HEK293 (cell line): Measurements from ENCODE around the gene RNU7-1.

Experiments
- CTCF ChIA-PET: fragments of 350-600 bp; formaldehyde crosslinking; extraction: SDS; loops from one replicate; lab custom pipeline; 2021; ENCODE audit warnings: antibody characterized with exemption; lab: Yijun Ruan, JAX
- POLR2A ChIA-PET: fragments of 300-600 bp; formaldehyde crosslinking; extraction: SDS; loops from one replicate; lab custom pipeline; 2020; ENCODE audit warnings: antibody characterized with exemption, inconsistent platforms; lab: Yijun Ruan, JAX
- H3K27ac ChIP-seq: fragments of 200-500 bp; sonication (Bioruptor generic); 2 replicates; pipeline ENCODE4 v1.5.1; 2014; ENCODE audit warnings: low read depth, low read length, control low read depth, inconsistent platforms; ENCODE audit errors: extremely low read depth
- H3K36me3 ChIP-seq, 2 experiments: fragments of 200-500 bp in 1 of 2; sonication (Bioruptor generic) in 1 of 2; 1 replicate in 1 of 2; 2 replicates in 1 of 2; pipeline ENCODE4 v1.5.1; 2014 to 2017; ENCODE audit warnings: inconsistent platforms in 2 of 2, low read length in 2 of 2; ENCODE audit not compliant: control insufficient read depth in 2 of 2, insufficient read depth in 1 of 2
- H3K4me1 ChIP-seq: fragments of 200-500 bp; sonication (Bioruptor generic); 2 replicates; pipeline ENCODE4 v1.5.1; 2014; ENCODE audit warnings: mild to moderate bottlenecking, low read length, inconsistent platforms; ENCODE audit not compliant: control insufficient read depth, insufficient read depth
- H3K4me3 ChIP-seq: 2 replicates; pipeline ENCODE4 v1.5.1; 2011; ENCODE audit warnings: low read depth, mild to moderate bottlenecking, control low read depth, low read length, moderate library complexity
- H3K9me3 ChIP-seq: fragments of 200-500 bp; sonication (Bioruptor generic); 2 replicates; pipeline ENCODE4 v1.5.1; 2014; ENCODE audit warnings: low read depth, low read length, inconsistent platforms; ENCODE audit not compliant: control insufficient read depth, insufficient read depth
- KLF10 ChIP-seq: fragments of 450-650 bp; IDR thresholded peaks from 2 replicates; pipeline ENCODE4 v1.5.1; 2018; ENCODE audit warnings: missing biosample characterization, mild to moderate bottlenecking, missing genetic modification characterization
- SCRT2 ChIP-seq: fragments of 450-650 bp; formaldehyde crosslinking; IDR thresholded peaks from 2 replicates; pipeline ENCODE4 v1.5.1; 2016; ENCODE audit warnings: missing biosample characterization, missing genetic modification characterization
- TRIM28 ChIP-seq: IDR thresholded peaks from 2 replicates; pipeline ENCODE4 v1.6.1; 2011; ENCODE audit warnings: low read length, control low read depth, borderline replicate concordance
- YY2 ChIP-seq: fragments of 450-650 bp; formaldehyde crosslinking; IDR thresholded peaks from 2 replicates; pipeline ENCODE4 v1.5.1; 2016; ENCODE audit warnings: missing biosample characterization, missing genetic modification characterization
- ZBTB48 ChIP-seq: fragments of 450-650 bp; formaldehyde crosslinking; IDR thresholded peaks from 2 replicates; pipeline ENCODE4 v1.5.1; 2016; ENCODE audit warnings: missing biosample characterization, missing genetic modification characterization
- ZBTB7A ChIP-seq: fragments of 450-650 bp; formaldehyde crosslinking; IDR thresholded peaks from 2 replicates; pipeline ENCODE4 v1.5.1; 2016; ENCODE audit warnings: low read depth, missing biosample characterization, missing genetic modification characterization
- ZFHX2 ChIP-seq: fragments of 450-650 bp; formaldehyde crosslinking; conservative IDR thresholded peaks from 2 replicates; pipeline ENCODE4 v1.5.1; 2016; ENCODE audit warnings: missing biosample characterization, missing genetic modification characterization
- ZFP37 ChIP-seq: fragments of 450-650 bp; formaldehyde crosslinking; IDR thresholded peaks from 2 replicates; pipeline ENCODE4 v1.5.1; 2016; ENCODE audit warnings: missing biosample characterization, missing genetic modification characterization
- ZFP69B ChIP-seq: fragments of 450-650 bp; formaldehyde crosslinking; IDR thresholded peaks from 2 replicates; pipeline ENCODE4 v1.5.1; 2016; ENCODE audit warnings: missing biosample characterization, missing genetic modification characterization
- ZNF16 ChIP-seq: fragments of 450-650 bp; formaldehyde crosslinking; IDR thresholded peaks from 2 replicates; pipeline ENCODE4 v1.5.1; 2016; ENCODE audit warnings: low read depth, missing biosample characterization, missing genetic modification characterization
- ZNF175 ChIP-seq: fragments of 450-650 bp; formaldehyde crosslinking; IDR thresholded peaks from 2 replicates; pipeline ENCODE4 v1.5.1; 2016; ENCODE audit warnings: missing biosample characterization, missing genetic modification characterization
- ZNF184 ChIP-seq: fragments of 450-650 bp; IDR thresholded peaks from 2 replicates; pipeline ENCODE4 v1.5.1; 2018; ENCODE audit warnings: missing biosample characterization, mild to moderate bottlenecking, missing genetic modification characterization
- ZNF211 ChIP-seq: fragments of 450-650 bp; formaldehyde crosslinking; IDR thresholded peaks from 2 replicates; pipeline ENCODE4 v1.5.1; 2016; ENCODE audit warnings: low read depth, missing biosample characterization, missing genetic modification characterization
- ZNF223 ChIP-seq: fragments of 450-650 bp; formaldehyde crosslinking; IDR thresholded peaks from 2 replicates; pipeline ENCODE4 v1.5.1; 2016; ENCODE audit warnings: missing biosample characterization, missing genetic modification characterization
- ZNF350 ChIP-seq: fragments of 450-650 bp; formaldehyde crosslinking; IDR thresholded peaks from 2 replicates; pipeline ENCODE4 v1.5.0; 2017; ENCODE audit warnings: missing biosample characterization, mild to moderate bottlenecking, missing genetic modification characterization
- ZNF426 ChIP-seq: fragments of 450-650 bp; formaldehyde crosslinking; IDR thresholded peaks from 2 replicates; pipeline ENCODE4 v1.5.1; 2017; ENCODE audit warnings: missing biosample characterization, missing genetic modification characterization, mild to moderate bottlenecking, inconsistent platforms, moderate library complexity
- ZNF433 ChIP-seq: fragments of 450-650 bp; formaldehyde crosslinking; IDR thresholded peaks from 2 replicates; pipeline ENCODE4 v1.5.1; 2016; ENCODE audit warnings: missing biosample characterization, missing genetic modification characterization, low read depth
- ZNF548 ChIP-seq: fragments of 450-650 bp; formaldehyde crosslinking; IDR thresholded peaks from 2 replicates; pipeline ENCODE4 v1.5.1; 2016; ENCODE audit warnings: missing biosample characterization, missing genetic modification characterization
- ZNF555 ChIP-seq: fragments of 450-650 bp; formaldehyde crosslinking; conservative IDR thresholded peaks from 2 replicates; pipeline ENCODE4 v1.5.1; 2017; ENCODE audit warnings: missing biosample characterization, mild to moderate bottlenecking, missing genetic modification characterization, inconsistent platforms
- ZNF558 ChIP-seq: fragments of 450-650 bp; formaldehyde crosslinking; IDR thresholded peaks from 2 replicates; pipeline ENCODE4 v1.5.1; 2016; ENCODE audit warnings: missing biosample characterization, missing genetic modification characterization
- ZNF664 ChIP-seq: fragments of 450-650 bp; formaldehyde crosslinking; IDR thresholded peaks from 2 replicates; pipeline ENCODE4 v1.5.1; 2016; ENCODE audit warnings: missing biosample characterization, missing genetic modification characterization
- ZNF830 ChIP-seq: fragments of 450-650 bp; IDR thresholded peaks from 2 replicates; pipeline ENCODE4 v1.5.0; 2018; ENCODE audit warnings: missing biosample characterization, missing genetic modification characterization, low read depth, mild to moderate bottlenecking, moderate library complexity
- TF ChIP-seq, protein P1 (sequence below): fragments of 450-650 bp; formaldehyde crosslinking; IDR thresholded peaks from 2 replicates; pipeline ENCODE4 v1.5.1; 2016; ENCODE audit warnings: missing biosample characterization, missing genetic modification characterization
- TF ChIP-seq, protein P2 (sequence below): fragments of 450-650 bp; IDR thresholded peaks from 2 replicates; pipeline ENCODE4 v1.5.1; 2018; ENCODE audit warnings: missing biosample characterization, mild to moderate bottlenecking, missing genetic modification characterization
- TF ChIP-seq, protein P3 (sequence below): fragments of 450-650 bp; formaldehyde crosslinking; IDR thresholded peaks from 2 replicates; pipeline ENCODE4 v1.5.1; 2017; ENCODE audit warnings: missing biosample characterization, mild to moderate bottlenecking, missing genetic modification characterization, moderate library complexity

Gene RNU7-1

DNA sequence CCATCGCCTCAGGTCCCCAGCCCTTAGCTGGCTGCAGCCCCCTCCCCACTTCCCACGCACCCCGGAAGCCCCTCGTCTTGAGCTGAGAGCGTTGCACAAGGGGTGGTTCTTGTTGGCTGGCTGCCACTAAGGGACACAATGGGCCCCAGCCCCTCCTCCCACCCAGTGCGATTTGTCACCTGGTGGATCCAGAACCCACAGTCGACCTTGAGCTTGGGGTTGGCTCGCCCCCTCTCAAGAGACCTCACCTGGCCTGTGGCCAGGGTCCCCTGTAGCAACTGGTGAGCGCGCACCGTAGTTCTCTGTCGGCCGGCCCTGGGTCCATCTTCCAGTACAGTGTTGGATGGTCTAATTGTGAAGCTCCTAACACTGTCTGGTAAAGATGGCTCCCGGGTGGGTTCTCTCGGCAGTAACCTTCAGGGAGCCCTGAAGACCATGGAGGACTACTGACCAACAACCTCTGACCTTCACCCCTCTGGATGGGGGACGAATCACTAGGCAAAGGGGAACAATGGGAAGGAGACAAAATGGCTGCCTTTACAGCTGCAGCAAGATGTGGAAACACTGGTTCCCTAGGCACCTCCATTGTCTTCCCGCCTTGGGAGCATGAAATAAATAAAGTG, 20.3 kb downstream of the RNU7-1 start:
- H3K27ac ChIP-seq: peak overlapping the region; percentile 35; the same call in 1 of the 2 replicates
- ChIA-PET POLR2A (interaction anchor here (1.6 to 4.1 kb wide), 5 partner anchors 19 to 112 kb away, joined by 6 to 67 read pairs (median 9); partner anchors contain the start of genes C12orf57, CDCA3, RNU7-1 and SPSB2), CTCF (interaction anchor here (0.6 to 7.7 kb wide), 17 partner anchors 9 to 345 kb away, joined by 3 to 138 read pairs (median 5); partner anchors contain the start of genes C12orf57, C1R, LPCAT3 and PTPN6)
- no peaks in the 10 kb centered on the region for H3K9me3 ChIP-seq
- H3K4me1 ChIP-seq: peaks cover 2% of the 10 kb centered on the region; the same call in 1 of the 2 replicates
- peaks cover 12 to 50% of the 10 kb centered on the region in 2 experiments for H3K36me3 ChIP-seq
- TF ChIP-seq, protein P1, sequence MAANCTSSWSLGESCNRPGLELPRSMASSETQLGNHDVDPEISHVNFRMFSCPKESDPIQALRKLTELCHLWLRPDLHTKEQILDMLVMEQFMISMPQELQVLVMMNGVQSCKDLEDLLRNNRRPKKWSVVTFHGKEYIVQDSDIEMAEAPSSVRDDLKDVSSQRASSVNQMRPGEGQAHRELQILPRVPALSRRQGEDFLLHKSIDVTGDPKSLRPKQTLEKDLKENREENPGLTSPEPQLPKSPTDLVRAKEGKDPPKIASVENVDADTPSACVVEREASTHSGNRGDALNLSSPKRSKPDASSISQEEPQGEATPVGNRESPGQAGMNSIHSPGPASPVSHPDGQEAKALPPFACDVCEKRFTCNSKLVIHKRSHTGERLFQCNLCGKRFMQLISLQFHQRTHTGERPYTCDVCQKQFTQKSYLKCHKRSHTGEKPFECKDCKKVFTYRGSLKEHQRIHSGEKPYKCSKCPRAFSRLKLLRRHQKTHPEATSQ (tag by site-specific recombination): no peak
- TF ChIP-seq ZFHX2: 0 out of 2 replicates have a peak, but pooled peaks have one; percentile 11
- no peak overlapping the region for H3K4me3 ChIP-seq

DNA sequence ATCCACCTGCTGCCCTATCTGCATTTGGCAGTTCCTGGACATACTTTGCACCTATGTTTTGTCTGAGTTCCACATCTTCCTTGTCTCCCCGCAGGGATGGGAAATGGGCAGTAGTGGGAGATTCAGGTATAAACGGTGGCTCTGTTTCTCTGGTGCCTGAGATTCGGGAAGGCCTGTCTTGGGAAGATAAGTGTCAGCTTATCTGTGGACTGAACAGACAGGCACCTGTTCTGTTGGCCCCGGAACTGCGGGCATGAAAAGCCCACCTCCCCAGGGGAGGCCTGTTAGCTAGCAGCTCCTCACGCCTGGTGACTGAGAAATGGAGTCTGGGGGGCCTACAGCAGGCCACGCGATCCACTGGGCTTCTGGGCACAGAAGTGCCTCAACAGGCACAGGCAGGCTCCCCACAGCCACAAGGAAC, 21.0 kb downstream of the RNU7-1 start:
- Histone ChIP-seq H3K4me3 (no peak overlapping the region), H3K36me3 (peaks cover 14 to 55% of the 10 kb centered on the region in 2 experiments), H3K4me1 (peaks cover 2% of the 10 kb centered on the region; the same call in 1 of the 2 replicates), H3K27ac (peak overlapping the region; percentile 1; the same call in 1 of the 2 replicates), H3K9me3 (no peaks in the 10 kb centered on the region)
- POLR2A ChIA-PET: interaction anchor here (0.9 to 4.1 kb wide), 6 partner anchors 19 to 113 kb away, joined by 4 to 67 read pairs (median 8); partner anchors contain the start of genes C12orf57, CDCA3, RNU7-1 and SPSB2
- TF ChIP-seq, protein P2, sequence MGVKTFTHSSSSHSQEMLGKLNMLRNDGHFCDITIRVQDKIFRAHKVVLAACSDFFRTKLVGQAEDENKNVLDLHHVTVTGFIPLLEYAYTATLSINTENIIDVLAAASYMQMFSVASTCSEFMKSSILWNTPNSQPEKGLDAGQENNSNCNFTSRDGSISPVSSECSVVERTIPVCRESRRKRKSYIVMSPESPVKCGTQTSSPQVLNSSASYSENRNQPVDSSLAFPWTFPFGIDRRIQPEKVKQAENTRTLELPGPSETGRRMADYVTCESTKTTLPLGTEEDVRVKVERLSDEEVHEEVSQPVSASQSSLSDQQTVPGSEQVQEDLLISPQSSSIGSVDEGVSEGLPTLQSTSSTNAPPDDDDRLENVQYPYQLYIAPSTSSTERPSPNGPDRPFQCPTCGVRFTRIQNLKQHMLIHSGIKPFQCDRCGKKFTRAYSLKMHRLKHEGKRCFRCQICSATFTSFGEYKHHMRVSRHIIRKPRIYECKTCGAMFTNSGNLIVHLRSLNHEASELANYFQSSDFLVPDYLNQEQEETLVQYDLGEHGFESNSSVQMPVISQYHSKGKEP (tag by site-specific recombination): no peak
- TF ChIP-seq SCRT2: peak; percentile 34; the same call in 1 of the 2 replicates
- CTCF ChIA-PET: interaction anchor here (0.6 to 7.7 kb wide), 25 partner anchors 10 to 333 kb away, joined by 3 to 138 read pairs (median 5); partner anchors contain the start of genes C12orf57, C1R, LPCAT3 and PTPN6

DNA sequence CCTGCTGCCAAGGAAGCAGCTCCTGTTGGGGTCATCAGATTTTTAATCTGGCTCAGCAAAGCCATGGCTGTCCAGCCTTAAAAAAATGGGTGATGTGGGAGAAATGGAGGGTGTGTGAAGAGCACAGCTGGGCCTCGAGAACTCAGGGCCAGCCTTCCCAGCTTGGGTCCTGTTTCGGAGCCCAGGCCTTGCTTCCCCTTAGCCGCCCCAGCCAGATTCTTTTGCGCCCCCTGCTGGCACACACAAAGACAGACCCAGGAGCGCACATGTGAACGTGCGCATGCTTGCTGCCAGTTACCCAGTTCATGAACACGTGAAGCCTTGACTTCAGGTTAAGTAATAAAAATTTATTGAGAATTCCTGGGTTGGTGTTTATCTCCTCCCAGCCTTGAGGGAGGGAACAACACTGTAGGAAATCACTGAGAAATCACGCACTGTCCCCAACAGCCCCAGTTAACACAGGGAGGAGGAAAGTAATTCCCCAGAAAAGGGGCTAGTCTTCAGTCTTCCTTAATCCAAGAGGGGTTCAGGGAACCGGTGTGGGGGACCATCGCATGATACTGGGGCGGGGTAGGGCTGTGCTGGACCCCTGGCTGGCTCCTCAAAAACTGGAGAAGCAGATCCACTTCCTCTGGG, 21.5 kb downstream of the RNU7-1 start:
- POLR2A ChIA-PET: interaction anchor here (0.9 to 4.1 kb wide), 6 partner anchors 20 to 113 kb away, joined by 4 to 67 read pairs (median 8); partner anchors contain the start of genes C12orf57, CDCA3, RNU7-1 and SPSB2
- TF ChIP-seq ZFP37 (tag by site-specific recombination) (peak; percentile 68; the same call in 1 of the 2 replicates), ZNF830 (tag by site-specific recombination) (no peak), ZNF175 (tag by site-specific recombination) (no peak), ZNF16 (no peak), ZNF426 (tag by site-specific recombination) (no peak), ZNF555 (no peak), ZNF664 (tag by site-specific recombination) (no peak), ZBTB7A (tag by site-specific recombination) (no peak), YY2 (tag by site-specific recombination) (no peak), ZNF433 (no peak), ZFP69B (no peak), TRIM28 (no peak), KLF10 (tag by site-specific recombination) (no peak; the same call in 1 of the 2 replicates), ZNF211 (no peak), ZNF558 (tag by site-specific recombination) (no peak), ZNF184 (tag by site-specific recombination) (no peak), ZNF350 (tag by site-specific recombination) (no peak), ZNF223 (tag by site-specific recombination) (no peak), ZBTB48 (tag by site-specific recombination) (peak; percentile 33; the same call in 1 of the 2 replicates), ZNF548 (tag by site-specific recombination) (no peak)
- TF ChIP-seq, protein P3, sequence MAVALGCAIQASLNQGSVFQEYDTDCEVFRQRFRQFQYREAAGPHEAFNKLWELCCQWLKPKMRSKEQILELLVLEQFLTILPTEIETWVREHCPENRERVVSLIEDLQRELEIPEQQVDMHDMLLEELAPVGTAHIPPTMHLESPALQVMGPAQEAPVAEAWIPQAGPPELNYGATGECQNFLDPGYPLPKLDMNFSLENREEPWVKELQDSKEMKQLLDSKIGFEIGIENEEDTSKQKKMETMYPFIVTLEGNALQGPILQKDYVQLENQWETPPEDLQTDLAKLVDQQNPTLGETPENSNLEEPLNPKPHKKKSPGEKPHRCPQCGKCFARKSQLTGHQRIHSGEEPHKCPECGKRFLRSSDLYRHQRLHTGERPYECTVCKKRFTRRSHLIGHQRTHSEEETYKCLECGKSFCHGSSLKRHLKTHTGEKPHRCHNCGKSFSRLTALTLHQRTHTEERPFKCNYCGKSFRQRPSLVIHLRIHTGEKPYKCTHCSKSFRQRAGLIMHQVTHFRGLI (tag by site-specific recombination): peak; percentile 16; the same call in 1 of the 2 replicates

More for the DNA sequence above, 21.5 kb downstream of the RNU7-1 start:
- Histone ChIP-seq H3K9me3 (no peaks in the 10 kb centered on the region), H3K4me3 (no peak overlapping the region), H3K27ac (peak overlapping the region; percentile 1; the same call in 1 of the 2 replicates), H3K36me3 (peaks cover 14 to 55% of the 10 kb centered on the region in 2 experiments), H3K4me1 (peaks cover 2% of the 10 kb centered on the region; the same call in 1 of the 2 replicates)
- CTCF ChIA-PET: interaction anchor here (0.6 to 7.7 kb wide), 26 partner anchors 9 to 333 kb away, joined by 3 to 138 read pairs (median 5); partner anchors contain the start of genes C12orf57, C1R, PTPN6 and RNU7-1
